T-helper 2 cell treated with Interferon-gamma antibody and Interleukin-4, amounts not matched to agents 5 μg/mL and 100 μg/mL, for 36 hours (primary cell): ENCODE data around the gene MYBBP1A.
"Not testable (repeated sequence)": the region's sequence is repeated elsewhere in the genome, so short reads cannot be mapped to it uniquely, and the experiment has no call there.

Experiments used
- DNase-seq: peaks from one replicate; pipeline ENCODE4 v3.0.0; 2021; ENCODE audit warnings: low spot score
- H3K27ac Mint-ChIP-seq: one replicate; pipeline ENCODE4 v1.8.0; 2021; ENCODE audit warnings: mild to moderate bottlenecking, mixed read lengths
- H3K27me3 Mint-ChIP-seq: one replicate; pipeline ENCODE4 v1.8.0; 2021; ENCODE audit warnings: low read depth, mixed read lengths
- H3K36me3 Mint-ChIP-seq: one replicate; pipeline ENCODE4 v1.8.0; 2021; ENCODE audit warnings: low read depth, mixed read lengths
- H3K4me1 Mint-ChIP-seq: one replicate; pipeline ENCODE4 v1.8.0; 2021; ENCODE audit warnings: low read depth, mixed read lengths
- H3K4me3 Mint-ChIP-seq: one replicate; pipeline ENCODE4 v1.8.0; 2022; ENCODE audit warnings: mild to moderate bottlenecking, moderate library complexity, mixed read lengths
- H3K9me3 Mint-ChIP-seq: one replicate; pipeline ENCODE4 v1.8.0; 2021; ENCODE audit warnings: mixed read lengths

Gene MYBBP1A

DNA sequence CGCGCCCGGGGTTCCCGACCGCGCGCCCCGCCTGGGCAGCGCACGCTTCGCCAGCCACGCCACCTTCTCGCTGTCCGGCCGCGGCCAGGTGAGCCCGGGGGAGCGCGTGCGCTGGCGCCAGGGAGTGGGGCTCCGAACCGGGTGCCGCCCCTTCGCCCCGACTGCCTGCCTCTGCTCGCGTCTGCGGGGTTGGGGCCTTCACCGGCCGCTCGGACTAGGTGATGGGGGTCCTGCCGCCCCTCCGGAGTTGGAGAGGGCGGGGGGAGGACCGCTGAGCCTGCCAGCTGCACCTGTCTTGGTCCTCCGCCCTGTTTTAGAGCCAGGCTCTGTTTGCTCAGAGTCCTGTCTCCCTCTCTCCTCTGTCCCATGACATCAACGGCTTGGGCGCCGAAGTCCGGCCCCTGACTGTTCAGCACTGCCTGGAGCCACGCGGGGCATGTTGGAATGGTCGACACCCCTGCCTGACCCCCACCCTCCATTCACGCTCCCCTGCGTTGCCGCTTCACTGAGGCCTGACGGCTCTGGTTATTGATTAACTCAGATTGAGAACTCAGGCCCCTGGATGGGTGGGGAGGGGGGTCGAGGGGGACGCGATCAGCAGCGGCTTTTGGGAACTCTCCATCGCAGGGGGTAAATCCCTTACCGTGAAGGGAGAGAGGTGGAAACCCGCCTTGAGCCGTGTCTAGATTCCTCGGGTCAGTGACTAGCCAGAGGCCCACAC is 29.9 kb upstream of the MYBBP1A start:
- H3K9me3 Mint-ChIP-seq = no peaks in the 10 kb centered on the region
- peaks cover 40% of the 10 kb centered on the region for H3K27me3 Mint-ChIP-seq
- H3K4me1 Mint-ChIP-seq = peaks cover 2% of the 10 kb centered on the region
- H3K27ac Mint-ChIP-seq = no peak overlapping the region
- no peak for DNase-seq
- H3K36me3 Mint-ChIP-seq = no peaks in the 10 kb centered on the region
- no peak overlapping the region for H3K4me3 Mint-ChIP-seq

DNA sequence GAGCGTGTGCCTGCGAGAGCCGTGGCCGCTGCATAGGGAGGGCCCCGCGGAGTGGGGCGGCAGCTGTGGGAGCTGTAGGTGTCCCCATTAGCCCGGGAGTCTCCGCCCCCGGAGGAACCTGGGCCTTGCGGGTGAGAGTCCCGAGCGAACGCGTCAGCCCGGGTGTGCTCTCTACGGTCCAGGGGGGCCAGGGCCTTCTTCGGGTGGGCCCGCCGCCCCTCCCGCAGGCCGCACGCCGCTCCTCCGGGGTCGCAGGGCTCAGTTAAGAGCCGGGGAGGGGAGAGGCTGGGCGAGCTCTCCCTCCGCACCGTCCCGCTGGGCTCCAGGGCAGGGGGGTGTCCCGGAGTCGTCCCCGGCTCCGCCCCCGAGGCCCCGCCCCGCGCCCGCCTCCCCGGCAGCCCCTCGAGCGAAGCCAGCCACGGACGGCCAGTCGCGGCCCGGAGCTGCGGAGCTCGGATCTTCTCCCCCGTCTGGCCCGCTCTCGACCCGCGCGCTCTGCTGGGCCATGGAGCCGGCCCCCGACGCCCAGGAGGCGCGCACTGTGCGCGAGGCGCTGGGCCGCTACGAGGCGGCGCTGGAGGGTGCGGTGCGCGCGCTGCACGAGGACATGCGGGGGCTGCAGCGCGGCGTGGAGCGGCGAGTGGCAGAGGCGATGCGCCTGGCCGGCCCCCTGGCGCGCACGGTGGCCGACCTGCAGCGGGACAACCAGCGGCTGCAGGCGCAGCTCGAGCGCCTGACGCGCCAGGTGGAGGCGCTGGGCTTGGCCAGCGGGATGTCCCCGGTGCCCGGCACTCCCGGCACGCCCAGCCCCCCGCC is 29.1 kb upstream of the MYBBP1A start, which contains the start of gene SMTNL2:
SMTNL2 (plus strand) TSS at position 429 of the 816 bp plus-strand sequence; CDS start at position 506, 77 bp downstream.
- DNase-seq = no peak
- H3K4me3 Mint-ChIP-seq = peak within 1 kb of the TSS; percentile 64
- peaks cover 2% of the 10 kb centered on the region for H3K4me1 Mint-ChIP-seq
- no peak within 1 kb of the TSS for H3K27ac Mint-ChIP-seq
- peaks cover 40% of the 10 kb centered on the region for H3K27me3 Mint-ChIP-seq
- no peaks in the 10 kb centered on the region for H3K36me3 Mint-ChIP-seq
- no peaks in the 10 kb centered on the region for H3K9me3 Mint-ChIP-seq

DNA sequence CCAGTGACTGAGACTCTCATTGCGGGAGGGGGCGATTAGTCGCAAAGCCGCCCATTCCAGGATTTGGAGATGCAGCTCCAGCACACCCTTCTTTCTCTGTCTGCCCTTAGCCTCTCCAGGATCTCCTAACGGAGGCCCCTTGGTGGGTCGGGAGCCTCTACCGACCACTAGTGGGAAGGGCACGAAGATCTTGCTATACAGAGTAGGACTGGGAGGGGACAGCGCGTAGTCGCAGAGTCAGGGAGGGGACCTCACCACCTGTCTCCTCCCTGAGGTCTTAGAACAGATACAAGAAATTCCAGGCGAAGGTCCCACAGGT is 28.6 kb upstream of the MYBBP1A start:
- H3K4me3 Mint-ChIP-seq = peak overlapping the region; percentile 64
- DNase-seq = no peak
- no peaks in the 10 kb centered on the region for H3K9me3 Mint-ChIP-seq
- peaks cover 40% of the 10 kb centered on the region for H3K27me3 Mint-ChIP-seq
- no peaks in the 10 kb centered on the region for H3K36me3 Mint-ChIP-seq
- H3K4me1 Mint-ChIP-seq = peaks cover 2% of the 10 kb centered on the region
- no peak overlapping the region for H3K27ac Mint-ChIP-seq

- no peaks in the 10 kb centered on the region for H3K9me3 Mint-ChIP-seq
- no peak overlapping the region for H3K4me3 Mint-ChIP-seq
Measured at GRCh38 chr17:4583206-4583605, 28.0 kb upstream of the MYBBP1A start.

DNA sequence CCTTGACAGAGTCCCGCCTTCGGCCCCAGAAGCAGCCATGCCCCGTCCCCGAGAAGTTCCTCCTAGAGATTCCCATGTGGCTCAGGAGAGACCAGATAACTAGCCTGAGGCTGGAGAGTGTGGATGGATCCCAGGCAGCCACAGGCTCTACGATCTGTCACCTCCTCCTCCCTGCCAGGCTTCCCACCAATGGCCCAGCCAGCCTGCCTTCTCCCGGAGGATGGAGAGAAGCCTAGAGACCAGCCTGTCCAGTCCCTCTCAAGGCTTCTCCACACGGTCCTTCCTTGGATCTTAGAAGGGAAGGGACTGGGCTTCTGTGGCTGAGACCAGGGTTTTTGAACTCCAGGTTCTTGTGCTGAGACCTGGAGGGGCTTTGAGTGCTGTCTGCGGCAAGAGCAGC is 27.5 kb upstream of the MYBBP1A start:
- Mint-ChIP-seq H3K4me1 (peaks cover 2% of the 10 kb centered on the region), H3K27ac (no peak overlapping the region), H3K27me3 (peaks cover 40% of the 10 kb centered on the region), H3K9me3 (no peaks in the 10 kb centered on the region), H3K4me3 (no peak overlapping the region), H3K36me3 (no peaks in the 10 kb centered on the region)
- DNase-seq = no peak

More at GRCh38 chr17:4583206-4583605, 28.0 kb upstream of the MYBBP1A start:
- no peak for DNase-seq
- no peak overlapping the region for H3K27ac Mint-ChIP-seq
- H3K36me3 Mint-ChIP-seq = no peaks in the 10 kb centered on the region
- H3K27me3 Mint-ChIP-seq = peaks cover 40% of the 10 kb centered on the region
- H3K4me1 Mint-ChIP-seq = peaks cover 2% of the 10 kb centered on the region

GRCh38 chr17:4582101-4582501 is 26.9 kb upstream of the MYBBP1A start:
- Mint-ChIP-seq H3K27me3 (peaks cover 40% of the 10 kb centered on the region), H3K27ac (no peak overlapping the region), H3K4me1 (peaks cover 2% of the 10 kb centered on the region), H3K9me3 (no peaks in the 10 kb centered on the region), H3K4me3 (no peak overlapping the region), H3K36me3 (no peaks in the 10 kb centered on the region)
- no peak for DNase-seq

DNA sequence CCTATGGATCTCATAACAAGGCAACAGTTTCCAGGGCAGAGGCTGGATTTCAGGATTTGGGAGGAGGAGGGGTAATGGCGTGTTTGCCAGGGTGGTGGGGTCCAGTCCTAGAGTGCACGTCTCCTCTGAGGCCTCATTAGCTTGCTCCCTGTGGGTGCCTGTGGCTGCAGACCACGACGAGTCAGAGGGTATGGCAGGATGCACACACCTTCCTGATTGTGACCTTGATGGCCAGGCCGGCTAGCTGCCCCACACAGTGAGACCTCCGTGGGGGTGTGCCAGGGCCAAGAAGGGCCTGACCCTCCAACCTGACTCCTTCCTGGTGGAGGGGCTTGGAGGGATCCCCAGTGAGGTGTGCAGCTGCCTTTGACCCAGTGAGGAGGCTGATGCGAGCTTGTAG is 25.1 kb upstream of the MYBBP1A start:
- peaks cover 28% of the 10 kb centered on the region for H3K27me3 Mint-ChIP-seq
- no peaks in the 10 kb centered on the region for H3K36me3 Mint-ChIP-seq
- H3K27ac Mint-ChIP-seq = no peak overlapping the region
- H3K9me3 Mint-ChIP-seq = no peaks in the 10 kb centered on the region
- DNase-seq = no peak
- no peak overlapping the region for H3K4me3 Mint-ChIP-seq
- H3K4me1 Mint-ChIP-seq = peaks cover 2% of the 10 kb centered on the region

DNA sequence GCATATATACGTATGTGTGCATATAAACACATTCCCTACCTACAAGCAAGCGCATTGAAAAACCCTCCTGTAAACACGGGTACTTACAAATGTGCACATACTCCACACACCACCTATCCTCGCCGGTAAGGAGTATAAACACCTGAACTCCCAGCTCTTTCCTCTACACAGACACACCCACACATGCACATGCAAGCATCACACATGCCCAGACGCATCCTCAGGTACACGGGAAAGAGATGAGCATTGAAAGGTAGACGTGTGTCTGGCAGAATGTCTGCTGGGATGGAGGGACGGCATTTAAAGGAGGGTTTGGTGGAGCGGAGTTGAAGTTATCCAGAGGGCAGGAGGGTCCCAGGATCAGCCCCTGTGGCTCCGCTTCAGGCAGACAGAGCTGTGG is 24.5 kb upstream of the MYBBP1A start:
- peaks cover 2% of the 10 kb centered on the region for H3K4me1 Mint-ChIP-seq
- no peak for DNase-seq
- peaks cover 24% of the 10 kb centered on the region for H3K27me3 Mint-ChIP-seq
- no peaks in the 10 kb centered on the region for H3K36me3 Mint-ChIP-seq
- no peak overlapping the region for H3K27ac Mint-ChIP-seq
- no peaks in the 10 kb centered on the region for H3K9me3 Mint-ChIP-seq
- H3K4me3 Mint-ChIP-seq = no peak overlapping the region

DNA sequence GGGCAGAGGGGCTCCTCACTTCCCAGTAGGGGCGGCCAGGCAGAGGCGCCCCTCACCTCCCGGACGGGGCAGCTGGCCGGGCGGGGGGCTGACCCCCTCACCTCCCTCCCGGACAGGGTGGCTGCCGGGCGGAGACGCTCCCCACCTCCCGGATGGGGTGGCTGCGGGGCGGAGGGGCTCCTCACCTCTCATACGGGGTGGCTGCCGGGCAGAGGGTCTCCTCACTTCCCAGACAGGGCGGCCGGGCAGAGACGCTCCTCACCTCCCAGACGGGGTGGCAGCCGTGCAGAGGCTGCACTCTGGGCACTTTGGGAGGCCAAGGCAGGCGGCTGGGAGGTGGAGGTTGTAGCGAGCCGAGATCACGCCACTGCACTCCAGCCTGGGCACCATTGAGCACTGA is 23.2 kb upstream of the MYBBP1A start:
- not testable (repeated sequence) for DNase-seq, H3K4me3 Mint-ChIP-seq, H3K36me3 Mint-ChIP-seq, H3K4me1 Mint-ChIP-seq, H3K9me3 Mint-ChIP-seq, H3K27ac Mint-ChIP-seq
- peaks cover 17% of the 10 kb centered on the region for H3K27me3 Mint-ChIP-seq

GRCh38 chr17:4577386-4577993 is 22.3 kb upstream of the MYBBP1A start:
- H3K36me3 Mint-ChIP-seq = no peaks in the 10 kb centered on the region
- no peak overlapping the region for H3K27ac Mint-ChIP-seq
- H3K9me3 Mint-ChIP-seq = no peaks in the 10 kb centered on the region
- peaks cover 13% of the 10 kb centered on the region for H3K4me1 Mint-ChIP-seq
- no peak overlapping the region for H3K4me3 Mint-ChIP-seq
- H3K27me3 Mint-ChIP-seq = peaks cover 8% of the 10 kb centered on the region
- DNase-seq = no peak

DNA sequence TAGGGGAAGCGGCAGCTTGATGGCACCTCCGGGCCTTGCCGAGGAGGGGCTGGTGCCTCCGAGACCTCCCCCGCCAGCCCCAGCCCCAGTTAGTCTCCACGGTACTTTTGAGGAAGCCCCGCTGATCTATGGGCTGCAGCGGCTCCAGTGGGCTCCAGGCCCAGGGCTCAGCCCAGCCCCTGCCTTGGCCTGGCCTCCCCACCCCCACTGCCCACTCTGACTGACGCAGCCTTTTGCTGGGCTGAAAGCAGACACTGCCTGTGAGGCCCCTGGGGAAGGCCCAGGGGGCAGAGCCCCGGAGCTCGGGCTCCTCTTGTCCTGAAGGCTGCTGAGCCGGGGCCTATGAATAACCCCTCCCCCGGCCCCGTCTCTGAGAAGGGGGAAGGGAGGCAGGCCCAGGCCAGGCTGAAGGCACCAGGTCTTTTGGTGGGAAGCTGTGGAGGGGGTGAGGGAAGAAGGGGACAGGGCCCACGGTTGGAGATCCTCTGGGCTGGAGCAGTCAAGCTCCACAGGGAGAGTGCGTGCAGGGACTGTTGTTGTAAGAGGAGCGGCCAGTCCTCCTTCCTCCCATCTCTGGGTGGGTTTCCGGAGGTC is 21.6 kb upstream of the MYBBP1A start:
- no peaks in the 10 kb centered on the region for H3K36me3 Mint-ChIP-seq
- no peak overlapping the region for H3K4me3 Mint-ChIP-seq
- H3K9me3 Mint-ChIP-seq = no peaks in the 10 kb centered on the region
- peaks cover 13% of the 10 kb centered on the region for H3K4me1 Mint-ChIP-seq
- DNase-seq = no peak
- H3K27me3 Mint-ChIP-seq = peaks cover 7% of the 10 kb centered on the region
- no peak overlapping the region for H3K27ac Mint-ChIP-seq

- Mint-ChIP-seq H3K9me3 (no peaks in the 10 kb centered on the region), H3K4me3 (no peak overlapping the region), H3K27ac (no peak overlapping the region), H3K27me3 (peaks cover 3% of the 10 kb centered on the region), H3K4me1 (peaks cover 13% of the 10 kb centered on the region), H3K36me3 (no peaks in the 10 kb centered on the region)
- no peak for DNase-seq
Measured at GRCh38 chr17:4576161-4576558, 21.0 kb upstream of the MYBBP1A start.

DNA sequence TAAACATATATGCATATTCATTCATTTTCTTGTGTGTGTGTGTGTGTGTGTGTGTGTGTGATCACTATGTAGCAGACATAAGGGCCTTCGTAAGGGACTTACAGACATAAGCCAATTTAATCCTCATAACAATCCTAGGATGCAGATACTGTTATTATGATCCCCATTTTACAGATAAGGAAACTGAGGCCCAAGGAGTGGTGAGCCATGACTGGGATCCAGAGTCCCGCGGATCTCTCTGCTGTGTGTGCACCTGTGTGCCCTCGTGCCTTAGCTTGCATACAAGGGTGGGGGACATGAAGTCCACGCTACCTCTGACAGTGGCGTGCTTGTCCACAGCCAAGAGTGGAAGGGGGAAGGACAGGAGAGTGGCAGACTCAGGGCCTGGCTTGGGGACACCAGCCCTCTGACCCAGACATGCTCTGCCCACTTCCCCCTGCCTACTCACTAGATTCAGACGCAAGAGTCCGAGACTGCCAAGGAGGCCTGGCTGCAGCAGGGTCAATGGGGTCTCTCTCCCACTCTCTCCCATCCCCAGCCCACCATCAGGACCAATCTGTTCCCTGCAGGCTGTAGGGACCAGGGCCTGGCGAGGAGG is 19.4 kb upstream of the MYBBP1A start:
- peaks cover 8% of the 10 kb centered on the region for H3K27me3 Mint-ChIP-seq
- H3K27ac Mint-ChIP-seq = no peak overlapping the region
- no peaks in the 10 kb centered on the region for H3K9me3 Mint-ChIP-seq
- DNase-seq = no peak
- no peaks in the 10 kb centered on the region for H3K36me3 Mint-ChIP-seq
- H3K4me3 Mint-ChIP-seq = no peak overlapping the region
- peaks cover 13% of the 10 kb centered on the region for H3K4me1 Mint-ChIP-seq

GRCh38 chr17:4573669-4574068 is 18.5 kb upstream of the MYBBP1A start:
- Mint-ChIP-seq H3K4me3 (no peak overlapping the region), H3K27ac (no peak overlapping the region), H3K27me3 (peaks cover 8% of the 10 kb centered on the region), H3K9me3 (no peaks in the 10 kb centered on the region), H3K36me3 (no peaks in the 10 kb centered on the region), H3K4me1 (peaks cover 13% of the 10 kb centered on the region)
- peak; percentile 80 for DNase-seq
